NOMO-1 treated with DMSO at 0.1 percent for 48 hours (cell line): Measurements from ENCODE around the gene NAT14.
A peak's percentile ranks its signal among the peaks of the same experiment; 100 is the strongest.

Source experiments
- DNase-seq: peaks from one replicate; lab custom pipeline; 2025; ENCODE audit not compliant: unreplicated experiment; lab: John Stamatoyannopoulos, UW

Gene NAT14

GRCh38 chr19:55452749-55453346 is 32.1 kb upstream of the NAT14 start:
- DNase-seq, result peak; percentile 30

- no peak for DNase-seq
Observed at GRCh38 chr19:55453511-55454260, 31.3 kb upstream of the NAT14 start.

- DNase-seq, result peak; percentile 14
Observed at GRCh38 chr19:55454787-55455243, 30.2 kb upstream of the NAT14 start.

- no peak for DNase-seq
Observed at GRCh38 chr19:55455576-55456235, 29.3 kb upstream of the NAT14 start.

- no peak for DNase-seq
Observed at GRCh38 chr19:55456347-55456746, 28.6 kb upstream of the NAT14 start.

GRCh38 chr19:55457683-55458457 is 27.1 kb upstream of the NAT14 start:
- no peak for DNase-seq

GRCh38 chr19:55459551-55459949 is 25.4 kb upstream of the NAT14 start:
- no peak for DNase-seq

GRCh38 chr19:55459950-55460657 is 24.9 kb upstream of the NAT14 start:
- peak; percentile 52 for DNase-seq

GRCh38 chr19:55460670-55461258 is 24.2 kb upstream of the NAT14 start:
- peak; percentile 65 for DNase-seq

- peak; percentile 99 for DNase-seq
Observed at GRCh38 chr19:55461259-55461973, 23.6 kb upstream of the NAT14 start, which contains the start of gene ISOC2. Gene ISOC2 (minus strand): TSS chr19:55461642. CDS start chr19:55456486, 5,156 bp downstream.

GRCh38 chr19:55461974-55462626 is 22.9 kb upstream of the NAT14 start:
- DNase-seq, result no peak

- no peak for DNase-seq
Observed at GRCh38 chr19:55462722-55463121, 22.3 kb upstream of the NAT14 start.

- DNase-seq, result no peak
Observed at GRCh38 chr19:55463583-55464031, 21.4 kb upstream of the NAT14 start.

GRCh38 chr19:55464039-55464661 is 20.8 kb upstream of the NAT14 start:
- DNase-seq, result no peak

GRCh38 chr19:55464662-55465054 is 20.3 kb upstream of the NAT14 start, which contains the start of gene C19orf85:
Gene C19orf85 (minus strand): TSS chr19:55464751. CDS start chr19:55464554, 197 bp downstream.
- no peak for DNase-seq

GRCh38 chr19:55465460-55466240 is 19.3 kb upstream of the NAT14 start:
- DNase-seq, result no peak

GRCh38 chr19:55466241-55466614 is 18.8 kb upstream of the NAT14 start:
- no peak for DNase-seq
